ENCODE data around the gene GADD45B.
"Not testable (repeated sequence)": the region's sequence is repeated elsewhere in the genome, so short reads cannot be mapped to it uniquely, and the experiment has no call there.

The GADD45B gene

DNA sequence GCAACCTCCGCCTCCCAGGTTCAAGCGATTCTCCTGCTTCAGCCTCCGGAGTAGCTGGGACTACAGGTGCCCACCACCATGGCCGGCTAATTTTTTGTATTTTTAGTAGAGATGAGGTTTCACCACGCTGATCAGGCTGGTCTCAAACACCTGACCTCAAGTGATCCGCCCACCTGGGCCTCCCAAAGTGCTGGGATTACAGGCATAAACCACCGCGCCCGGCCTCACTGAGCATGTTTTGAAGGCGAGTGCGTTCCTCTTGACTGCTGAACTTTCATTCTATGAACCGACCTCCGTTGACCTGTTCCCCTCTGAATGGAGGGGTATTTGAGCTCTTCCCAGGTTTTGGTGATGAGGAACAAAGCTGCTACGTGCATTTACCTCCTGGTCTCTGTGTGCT, 17.5 kb downstream of the GADD45B start:
- H3K4me1 ChIP-seq (ENCODE audit: control insufficient read depth, insufficient read depth, low read length); H3K9me3 ChIP-seq (ENCODE audit: control insufficient read depth, insufficient read depth, low read depth, low read length); H3K36me3 ChIP-seq (ENCODE audit: control insufficient read depth in 2 of 2, insufficient read depth in 1 of 2, low read length in 2 of 2); H3K4me3 ChIP-seq (ENCODE audit: low read depth, low read length); H3K27ac ChIP-seq (ENCODE audit: extremely low read depth, low read depth, low read length): not testable (repeated sequence)
- TF ChIP-seq ZNF394 (tag by site-specific recombination; IDR thresholded peaks at IDR 0.05; ENCODE audit: borderline replicate concordance): peak; percentile 29; the same call in 1 of the 2 replicates
- ChIA-PET POLR2A (interaction anchor here (1.1 to 13.1 kb wide), 4 partner anchors 13 to 48 kb away, joined by 3 to 168 read pairs (median 4); partner anchors contain the start of gene GADD45B), CTCF (interaction anchor here (0.6 to 1.3 kb wide), 4 partner anchors 16 to 220 kb away, joined by 3 to 4 read pairs (median 3); no protein-coding TSS in a partner anchor)

- Histone ChIP-seq H3K4me1 (ENCODE audit: control insufficient read depth, insufficient read depth, low read length) (no peaks in the 10 kb centered on the region), H3K27ac (ENCODE audit: extremely low read depth, low read depth, low read length) (no peak overlapping the region), H3K9me3 (ENCODE audit: control insufficient read depth, insufficient read depth, low read depth, low read length) (no peaks in the 10 kb centered on the region), H3K4me3 (ENCODE audit: low read depth, low read length) (no peak overlapping the region), H3K36me3 (ENCODE audit: control insufficient read depth in 2 of 2, insufficient read depth in 1 of 2, low read length in 2 of 2) (no peaks in the 10 kb centered on the region)
- CTCF ChIA-PET: interaction anchor here (0.6 to 0.9 kb wide), 2 partner anchors 30 to 220 kb away, joined by 3 read pairs; no protein-coding TSS in a partner anchor
- peak; percentile 98 for TF ChIP-seq ZFHX2 (tag by site-specific recombination; conservative IDR thresholded peaks at IDR 0.05)
- TF ChIP-seq ZNF223 (tag by site-specific recombination; IDR thresholded peaks at IDR 0.05): no peak
- peak; percentile 95 for TF ChIP-seq EGR2 (tag by site-specific recombination; IDR thresholded peaks at IDR 0.05; ENCODE audit: low read depth)
- POLR2A ChIA-PET: interaction anchor here (1.1 to 13.1 kb wide), 4 partner anchors 14 to 47 kb away, joined by 3 to 168 read pairs (median 4); partner anchors contain the start of gene GADD45B
Observed at GRCh38 chr19:2494084-2494446, 18.1 kb downstream of the GADD45B start.

GRCh38 chr19:2494447-2495129, 18.7 kb downstream of the GADD45B start:
- no peak overlapping the region; the same call in 1 of the 2 replicates for H3K27ac ChIP-seq (ENCODE audit: extremely low read depth, low read depth, low read length)
- no peak overlapping the region; the same call in 1 of the 2 replicates for H3K4me3 ChIP-seq (ENCODE audit: low read depth, low read length)
- POLR2A ChIA-PET: interaction anchor here (0.9 to 13.1 kb wide), 6 partner anchors 9 to 85 kb away, joined by 3 to 168 read pairs (median 4); partner anchors contain the start of gene GADD45B
- no peak for TF ChIP-seq ZNF596 (tag by site-specific recombination; IDR thresholded peaks at IDR 0.05)
- TF ChIP-seq ZNF10 (tag by site-specific recombination; IDR thresholded peaks at IDR 0.05): no peak
- TF ChIP-seq SP2 (tag by site-specific recombination; IDR thresholded peaks at IDR 0.05): no peak
- 0 out of 2 replicates have a peak, but pooled peaks have one; percentile 20 for TF ChIP-seq SP3 (tag by site-specific recombination; IDR thresholded peaks at IDR 0.05)
- TF ChIP-seq HIC1 (tag by site-specific recombination; IDR thresholded peaks at IDR 0.05): 0 out of 2 replicates have a peak, but pooled peaks have one; percentile 54
- TF ChIP-seq ZNF133 (tag by site-specific recombination; IDR thresholded peaks at IDR 0.05): no peak
- TF ChIP-seq ZNF48 (tag by site-specific recombination; IDR thresholded peaks at IDR 0.05): no peak
- no peak for TF ChIP-seq ZNF747 (tag by site-specific recombination; IDR thresholded peaks at IDR 0.05)
- no peak for TF ChIP-seq ZNF510 (tag by site-specific recombination; IDR thresholded peaks at IDR 0.05; ENCODE audit: insufficient replicate concordance)
- TF ChIP-seq ZSCAN23 (tag by site-specific recombination; IDR thresholded peaks at IDR 0.05): no peak
- TF ChIP-seq ZNF416 (tag by site-specific recombination; IDR thresholded peaks at IDR 0.05): no peak
- TF ChIP-seq ZNF302 (tag by site-specific recombination; IDR thresholded peaks at IDR 0.05; ENCODE audit: low read depth): no peak
- TF ChIP-seq ZNF248 (tag by site-specific recombination; IDR thresholded peaks at IDR 0.05): no peak
- TF ChIP-seq ZNF16 (tag by site-specific recombination; IDR thresholded peaks at IDR 0.05; ENCODE audit: low read depth): no peak
- no peak for TF ChIP-seq KLF17 (tag by site-specific recombination; IDR thresholded peaks at IDR 0.05)
- TF ChIP-seq BCL11B (tag by site-specific recombination; IDR thresholded peaks at IDR 0.05; ENCODE audit: low read depth): no peak
- TF ChIP-seq EGR2 (tag by site-specific recombination; IDR thresholded peaks at IDR 0.05; ENCODE audit: low read depth): 0 out of 2 replicates have a peak, but pooled peaks have one; percentile 1
- H3K9me3 ChIP-seq (ENCODE audit: control insufficient read depth, insufficient read depth, low read depth, low read length): no peaks in the 10 kb centered on the region
- H3K36me3 ChIP-seq (ENCODE audit: control insufficient read depth in 2 of 2, insufficient read depth in 1 of 2, low read length in 2 of 2): no peaks in the 10 kb centered on the region
- CTCF ChIA-PET: interaction anchor here (1.0 kb wide), 1 partner anchor 16 kb away, joined by 4 read pairs; no protein-coding TSS in a partner anchor
- H3K4me1 ChIP-seq (ENCODE audit: control insufficient read depth, insufficient read depth, low read length): no peaks in the 10 kb centered on the region

All from HEK293 (cell line).